Vagina (tissue), 2 donors: Measurements from ENCODE around the gene ADGRL1. TPM values are rescaled to one million over a fixed set of nuclear protein-coding genes. Genes with fewer than 3 reads are reported as not detected.
"Not testable (repeated sequence)": the region's sequence is repeated elsewhere in the genome, so short reads cannot be mapped to it uniquely, and the experiment has no call there.

Experiments
- DNase-seq, 2 donors: peaks; one replicate each; pipeline ENCODE4 v3.0.0-alpha.2; 2017; ENCODE audit errors: extremely low spot score in 2 of 2
- H3K27ac ChIP-seq: fragments of 200-600 bp; sonication (generic); one replicate; pipeline ENCODE4 v1.5.1; 2019
- H3K27me3 ChIP-seq: fragments of 200-600 bp; sonication (generic); one replicate; pipeline ENCODE4 v1.5.1; 2019
- H3K36me3 ChIP-seq, 2 donors: fragments of 200-600 bp; sonication (generic); one replicate each; pipeline ENCODE4 v1.5.1; 2017 to 2019
- H3K4me1 ChIP-seq: fragments of 200-600 bp; sonication (generic); one replicate; pipeline ENCODE4 v1.5.1; 2019
- H3K4me3 ChIP-seq, 2 donors: fragments of 200-600 bp; sonication (generic); 1 replicate in 1 of 2; 2 replicates in 1 of 2; pipeline ENCODE4 v1.5.1; 2016 to 2019
- H3K9me3 ChIP-seq: fragments of 200-600 bp; sonication (generic); one replicate; pipeline ENCODE4 v1.5.1; 2019
- POLR2A ChIP-seq, 2 donors: fragments of 450-650 bp; IDR thresholded peaks; one replicate each; pipeline ENCODE4 v1.6.1; 2017; ENCODE audit warnings: antibody characterized with exemption in 2 of 2, mild to moderate bottlenecking in 2 of 2, moderate library complexity in 2 of 2
- POLR2AphosphoS5 ChIP-seq, 2 donors: sonication (generic); formaldehyde crosslinking; IDR thresholded peaks; one replicate each; pipeline ENCODE4 v1.9.0; 2017; ENCODE audit warnings: antibody characterized with exemption in 2 of 2, mild to moderate bottlenecking in 2 of 2, low read depth in 1 of 2; ENCODE audit not compliant: insufficient read depth in 1 of 2
- intact Hi-C: fragments of 100-400 bp; cut with DNase I; formaldehyde crosslinking; loops from one replicate; pipeline ENCODE4 v1.15.1; 2023
- total RNA-seq: library from RNA; depleted of rRNA; stranded (reverse); fragments of >200 nt; gene quantifications from one replicate; pipeline ENCODE4 v1.2.3, GENCODE V29; 2016
- TF ChIP-seq, protein P1 (sequence below), 3 experiments: fragments of 450-650 bp in 2 of 3; fragments of 200-600 bp in 1 of 3; sonication (generic) in 1 of 3; IDR thresholded peaks; one replicate each; pipeline ENCODE4 v1.5.1; 2017 to 2019; ENCODE audit warnings: antibody characterized with exemption in 3 of 3, mild to moderate bottlenecking in 2 of 3, moderate library complexity in 2 of 3

The ADGRL1 gene
- 23.3 TPM for total RNA-seq

DNA sequence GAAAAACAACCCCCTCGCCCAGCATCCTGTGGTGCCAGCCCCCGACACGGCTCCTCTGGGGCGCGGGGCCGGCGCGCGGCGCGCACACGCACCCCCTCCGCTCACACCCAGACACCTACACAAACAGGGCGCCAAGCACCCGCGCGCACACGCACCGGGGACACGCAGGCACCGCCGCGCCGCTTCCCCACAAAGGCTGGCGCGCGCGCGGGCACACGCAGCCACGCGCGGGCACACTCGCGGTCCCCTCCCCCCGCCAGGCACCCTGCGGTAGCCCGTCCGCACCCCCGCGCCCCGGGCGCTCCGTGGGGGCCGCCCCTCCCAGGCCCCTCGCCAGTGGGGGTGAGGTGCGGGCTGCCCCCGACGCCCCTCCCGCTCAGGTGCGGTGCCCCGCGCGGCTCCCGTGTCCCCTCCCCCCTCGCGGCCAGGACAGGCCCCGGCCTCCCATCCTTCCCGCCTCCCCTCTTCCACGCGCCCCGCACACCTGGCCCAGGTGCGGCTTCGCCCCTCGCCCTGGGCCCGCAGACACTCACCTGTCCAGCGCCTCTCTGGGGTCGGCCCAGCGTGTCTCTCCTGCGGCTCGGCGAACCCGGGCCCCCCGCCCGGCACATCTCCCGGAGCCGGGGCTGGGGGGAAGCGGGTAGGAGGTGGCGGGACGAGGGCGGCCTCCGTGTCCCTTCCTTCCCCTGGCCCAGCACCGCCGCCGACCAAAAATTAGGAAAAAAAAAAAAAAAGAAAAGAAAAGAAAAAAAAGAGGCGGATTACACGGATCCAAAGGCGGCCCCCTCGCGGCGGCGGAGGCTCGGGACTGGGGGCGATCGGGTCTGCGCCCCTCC is at the start of gene ADGRL1:
Gene ADGRL1, minus strand, starts transcription at position 718 of the 836 bp plus-strand sequence. CDS start 22,567 bp downstream, outside the sequence.
- not testable (repeated sequence) for H3K27me3 ChIP-seq, H3K4me1 ChIP-seq, H3K9me3 ChIP-seq, H3K36me3 ChIP-seq, DNase-seq
- Histone ChIP-seq H3K27ac (peak within 1 kb of the TSS; percentile 70), H3K4me3 (peak within 1 kb of the TSS; percentile 72 to 79)
- intact Hi-C loops: loop anchor here (10.0 kb wide), 1 partner anchor 209 kb away; the partner anchor contains the start of gene DDX39A

DNA sequence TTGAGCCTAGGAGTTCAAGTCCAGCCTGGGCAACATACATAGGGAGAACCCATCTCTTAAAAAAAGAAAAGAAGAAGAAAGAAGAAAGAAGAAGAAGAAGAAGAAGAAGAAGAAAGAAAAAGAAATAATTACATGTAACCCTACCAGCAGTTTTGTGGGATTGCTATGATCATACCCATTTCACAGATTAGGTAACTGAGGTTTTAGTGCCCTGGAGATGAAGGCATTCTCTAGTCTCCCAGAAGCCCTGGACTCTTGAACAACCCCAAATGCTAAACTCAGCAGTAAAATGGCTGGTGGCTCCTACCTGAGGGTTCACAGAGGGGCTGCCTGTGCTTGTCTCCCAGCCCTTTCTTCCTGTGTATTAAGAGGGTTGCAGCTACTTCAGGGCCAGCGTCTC is 49.3 kb upstream of the ADGRL1 start:
- intact Hi-C loops, H3K27me3 ChIP-seq, H3K9me3 ChIP-seq, H3K36me3 ChIP-seq, DNase-seq, H3K4me1 ChIP-seq, H3K27ac ChIP-seq, H3K4me3 ChIP-seq: not testable (repeated sequence)

DNA sequence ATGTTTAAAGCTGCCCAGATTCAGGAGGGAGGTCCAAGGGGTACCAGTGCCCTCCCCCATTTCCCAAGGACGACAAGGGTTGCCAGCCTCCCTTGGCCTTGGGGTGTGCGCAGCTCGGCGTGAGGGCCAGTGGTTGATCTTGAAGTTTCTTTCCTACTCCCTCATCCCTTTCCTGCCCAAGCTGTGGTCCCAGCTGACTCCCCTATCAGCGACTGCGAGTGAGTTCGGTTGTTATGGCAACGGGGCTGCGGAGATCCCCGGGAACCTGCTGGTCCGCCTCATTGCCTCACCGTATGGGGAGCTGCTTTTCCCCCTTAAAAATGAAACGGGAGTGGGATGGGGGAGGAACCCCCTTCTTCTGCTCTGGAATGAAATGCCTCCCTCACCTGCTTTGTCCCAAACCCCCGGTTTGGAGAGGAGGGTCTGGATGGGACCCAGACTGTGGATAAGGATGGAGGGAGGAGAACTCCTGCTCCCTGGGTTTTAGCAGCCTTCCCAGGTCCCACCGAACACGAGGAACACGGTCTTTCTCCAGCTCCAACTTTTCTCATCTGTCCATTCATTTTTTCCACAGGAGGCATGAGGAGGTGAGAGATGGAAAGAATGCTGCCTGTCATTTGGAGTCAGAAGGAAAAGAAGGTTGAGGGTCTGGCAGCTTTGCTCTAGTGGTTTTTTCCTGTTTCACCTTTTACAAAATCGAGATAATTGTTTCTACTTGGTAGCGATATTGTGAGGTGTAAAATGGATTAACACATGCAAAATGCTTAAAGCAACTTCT is 48.0 kb upstream of the ADGRL1 start:
- DNase-seq, H3K4me3 ChIP-seq, H3K4me1 ChIP-seq, intact Hi-C loops, H3K9me3 ChIP-seq, H3K27ac ChIP-seq, H3K36me3 ChIP-seq, H3K27me3 ChIP-seq: not testable (repeated sequence)

DNA sequence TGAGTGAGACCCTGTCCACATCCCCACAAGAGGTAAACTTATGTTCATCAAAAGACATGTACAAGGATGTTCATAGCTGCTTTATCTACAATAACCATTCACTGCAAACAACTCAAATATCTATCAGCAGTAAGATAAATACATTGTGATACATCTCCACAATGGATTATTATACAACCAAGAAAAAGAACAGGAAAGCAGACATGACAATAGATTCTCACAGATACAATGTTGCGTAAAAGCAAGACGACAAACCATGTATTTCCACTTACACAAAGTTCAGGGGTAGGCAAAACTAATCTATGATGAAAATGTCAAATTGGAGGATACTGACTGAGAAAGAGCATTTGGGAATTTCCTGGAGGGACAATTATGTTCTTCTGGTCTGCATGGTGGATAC is 46.2 kb upstream of the ADGRL1 start:
- DNase-seq, H3K27ac ChIP-seq, H3K4me3 ChIP-seq, H3K27me3 ChIP-seq, H3K36me3 ChIP-seq, H3K9me3 ChIP-seq, intact Hi-C loops: not testable (repeated sequence)
- H3K4me1 ChIP-seq: peaks cover 25% of the 10 kb centered on the region

DNA sequence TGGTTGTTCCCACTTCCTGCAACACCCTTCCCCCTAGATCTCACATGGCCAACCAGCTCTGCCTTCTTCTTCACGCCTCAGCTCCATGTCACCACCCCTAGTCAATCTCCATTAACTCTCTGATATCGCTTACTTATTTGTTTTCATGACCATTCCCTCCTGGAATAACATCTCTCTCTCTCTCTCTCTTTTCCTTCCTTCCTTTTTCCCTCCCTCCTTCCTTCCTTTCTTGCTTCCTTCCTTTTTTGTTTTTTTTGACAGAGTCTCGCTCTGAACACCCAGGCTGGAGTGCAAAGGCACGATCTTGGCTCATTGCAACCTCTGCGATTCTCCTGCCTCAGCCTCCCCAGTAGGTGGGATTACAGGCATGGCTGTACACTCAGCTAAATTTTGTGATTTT is 44.9 kb upstream of the ADGRL1 start:
- no peaks in the 10 kb centered on the region for H3K9me3 ChIP-seq
- no peaks in the 10 kb centered on the region for H3K27me3 ChIP-seq
- no peak for TF ChIP-seq POLR2A (IDR thresholded peaks at IDR 0.05)
- TF ChIP-seq POLR2AphosphoS5 (IDR thresholded peaks at IDR 0.05; ENCODE audit: insufficient read depth in 1 of 2, low read depth in 1 of 2): no peak
- TF ChIP-seq, protein P1, sequence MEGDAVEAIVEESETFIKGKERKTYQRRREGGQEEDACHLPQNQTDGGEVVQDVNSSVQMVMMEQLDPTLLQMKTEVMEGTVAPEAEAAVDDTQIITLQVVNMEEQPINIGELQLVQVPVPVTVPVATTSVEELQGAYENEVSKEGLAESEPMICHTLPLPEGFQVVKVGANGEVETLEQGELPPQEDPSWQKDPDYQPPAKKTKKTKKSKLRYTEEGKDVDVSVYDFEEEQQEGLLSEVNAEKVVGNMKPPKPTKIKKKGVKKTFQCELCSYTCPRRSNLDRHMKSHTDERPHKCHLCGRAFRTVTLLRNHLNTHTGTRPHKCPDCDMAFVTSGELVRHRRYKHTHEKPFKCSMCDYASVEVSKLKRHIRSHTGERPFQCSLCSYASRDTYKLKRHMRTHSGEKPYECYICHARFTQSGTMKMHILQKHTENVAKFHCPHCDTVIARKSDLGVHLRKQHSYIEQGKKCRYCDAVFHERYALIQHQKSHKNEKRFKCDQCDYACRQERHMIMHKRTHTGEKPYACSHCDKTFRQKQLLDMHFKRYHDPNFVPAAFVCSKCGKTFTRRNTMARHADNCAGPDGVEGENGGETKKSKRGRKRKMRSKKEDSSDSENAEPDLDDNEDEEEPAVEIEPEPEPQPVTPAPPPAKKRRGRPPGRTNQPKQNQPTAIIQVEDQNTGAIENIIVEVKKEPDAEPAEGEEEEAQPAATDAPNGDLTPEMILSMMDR (IDR thresholded peaks at IDR 0.05): no peak
- no peak for DNase-seq
- no peak overlapping the region for H3K27ac ChIP-seq
- no peaks in the 10 kb centered on the region for H3K36me3 ChIP-seq
- intact Hi-C loops: no loop called here
- no peak overlapping the region for H3K4me3 ChIP-seq
- peaks cover 26% of the 10 kb centered on the region for H3K4me1 ChIP-seq

DNA sequence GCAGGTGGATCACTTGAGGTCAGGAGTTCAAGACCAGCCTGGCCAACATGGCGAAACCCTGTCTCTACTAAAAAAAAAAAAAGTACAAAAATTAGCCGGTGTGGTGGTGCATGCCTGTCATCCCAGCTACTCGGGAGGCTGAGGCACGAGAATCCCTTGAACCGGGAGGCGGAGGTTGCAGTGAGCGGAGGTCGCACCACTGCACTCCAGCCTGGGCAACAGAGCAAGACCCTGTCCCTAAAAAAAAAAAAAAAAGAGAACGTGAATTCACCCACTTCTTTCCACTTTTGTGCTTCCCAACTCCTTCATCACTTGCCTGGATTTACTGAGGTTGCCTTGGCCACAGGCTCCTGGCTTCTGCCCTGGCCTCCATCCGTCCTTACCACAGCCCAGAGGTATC is 44.3 kb upstream of the ADGRL1 start:
- intact Hi-C loops: not testable (repeated sequence)
- H3K4me1 ChIP-seq: peaks cover 26% of the 10 kb centered on the region

DNA sequence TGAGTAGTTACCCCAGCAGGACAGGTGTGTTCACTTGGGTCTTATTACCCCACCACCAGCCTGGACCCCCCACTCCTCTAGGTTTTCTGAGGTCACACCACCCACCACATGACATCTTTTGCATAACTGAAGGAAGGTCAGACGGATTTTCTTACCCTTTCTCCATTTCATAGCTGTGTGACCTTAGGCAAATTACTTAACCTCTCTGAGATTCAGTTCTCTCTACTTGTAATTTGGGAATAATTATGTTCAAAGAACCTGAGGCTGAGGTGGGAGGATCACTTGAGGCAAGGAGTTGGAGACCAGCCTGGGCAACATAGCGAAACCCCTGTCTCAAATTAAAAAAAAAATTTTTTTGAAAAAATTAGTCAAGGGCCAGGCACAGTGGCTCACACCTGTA is 43.9 kb upstream of the ADGRL1 start:
- peaks cover 26% of the 10 kb centered on the region for H3K4me1 ChIP-seq
- H3K9me3 ChIP-seq, H3K27me3 ChIP-seq, H3K27ac ChIP-seq, H3K4me3 ChIP-seq, intact Hi-C loops, H3K36me3 ChIP-seq, DNase-seq: not testable (repeated sequence)

More for the DNA sequence above, 44.3 kb upstream of the ADGRL1 start:
- not testable (repeated sequence) for H3K36me3 ChIP-seq, H3K4me3 ChIP-seq, H3K27me3 ChIP-seq, H3K27ac ChIP-seq, H3K9me3 ChIP-seq, DNase-seq

DNA sequence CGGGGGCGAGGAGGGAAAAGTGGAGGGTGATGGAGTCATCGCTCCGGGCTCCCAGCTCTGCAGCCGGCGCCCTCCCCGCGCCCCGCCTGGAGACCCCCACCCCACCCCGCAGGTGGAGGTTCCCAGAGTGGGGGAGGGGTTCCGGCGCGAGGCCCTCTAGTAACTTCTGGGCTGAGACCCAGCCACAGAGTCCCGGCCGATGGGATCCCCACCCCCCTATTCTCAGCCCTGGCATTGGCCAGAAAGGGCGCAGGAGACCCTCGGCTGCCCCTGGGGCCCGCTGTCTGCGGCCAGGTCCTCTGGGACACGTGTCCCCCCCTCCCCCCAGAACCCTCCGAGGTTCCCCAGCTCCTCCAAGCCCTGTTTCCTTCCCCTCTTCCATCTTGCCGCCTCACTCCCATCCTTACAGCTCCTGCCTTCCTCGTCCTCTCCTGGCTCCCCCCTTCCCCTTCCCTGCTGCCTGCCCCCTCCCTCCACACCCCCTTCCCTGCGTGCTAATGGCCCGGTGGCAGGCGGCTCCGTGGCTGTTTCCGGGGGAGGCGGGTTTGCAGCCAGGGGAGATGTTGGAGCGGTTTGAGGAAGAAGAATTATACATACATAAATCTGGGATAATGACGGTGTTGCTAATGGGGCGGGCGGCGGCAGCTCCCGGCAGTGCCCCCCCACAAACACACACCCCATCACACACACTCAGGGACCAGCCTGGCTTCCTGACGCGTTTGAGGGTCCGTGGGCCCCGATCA is 43.2 kb upstream of the ADGRL1 start:
- Histone ChIP-seq H3K4me3 (peak overlapping the region; percentile 59 to 76), H3K27ac (peak overlapping the region; percentile 66), H3K4me1 (peaks cover 26% of the 10 kb centered on the region)
- intact Hi-C loops, H3K36me3 ChIP-seq, DNase-seq, H3K9me3 ChIP-seq, H3K27me3 ChIP-seq: not testable (repeated sequence)
- TF ChIP-seq POLR2AphosphoS5 (IDR thresholded peaks at IDR 0.05; ENCODE audit: insufficient read depth in 1 of 2, low read depth in 1 of 2): peak in 1 of 2 donors; percentile 15
